Activated naive CD4-positive, alpha-beta T cell treated with anti-CD3 and anti-CD28 coated beads, Interleukin-2, amount 10 ng/mL, durations not matched to agents 7 days and 5 days (primary cell): ENCODE data around the gene ELMO1.

Experiments
- CTCF ChIA-PET: fragments of 350-600 bp; sonication (Branson Sonifier 250); formaldehyde crosslinking; loops from one replicate; lab custom pipeline; 2021; ENCODE audit warnings: antibody characterized with exemption; lab: Charles Lee
- DNase-seq: peaks from one replicate; pipeline ENCODE4 v3.0.0-alpha.2; 2020
- H3K27ac Mint-ChIP-seq: one replicate; pipeline ENCODE4 v1.8.0; 2021; ENCODE audit warnings: mild to moderate bottlenecking, moderate library complexity, mixed read lengths
- H3K27me3 Mint-ChIP-seq: one replicate; pipeline ENCODE4 v1.8.0; 2021; ENCODE audit warnings: mild to moderate bottlenecking, mixed read lengths
- H3K36me3 Mint-ChIP-seq: one replicate; pipeline ENCODE4 v1.8.0; 2021; ENCODE audit warnings: mixed read lengths
- H3K4me1 Mint-ChIP-seq: one replicate; pipeline ENCODE4 v1.8.0; 2021; ENCODE audit warnings: mixed read lengths
- H3K4me3 Mint-ChIP-seq: one replicate; pipeline ENCODE4 v1.8.0; 2021; ENCODE audit warnings: mild to moderate bottlenecking, moderate library complexity, mixed read lengths
- H3K9me3 Mint-ChIP-seq: one replicate; pipeline ENCODE4 v1.8.0; 2021; ENCODE audit warnings: mixed read lengths

The ELMO1 gene

GRCh38 chr7:37481722-37482288 is 33.1 kb upstream of the ELMO1 start:
- Mint-ChIP-seq H3K4me1 (no peaks in the 10 kb centered on the region), H3K36me3 (no peaks in the 10 kb centered on the region), H3K27me3 (peaks cover 7% of the 10 kb centered on the region), H3K27ac (no peak overlapping the region), H3K9me3 (no peaks in the 10 kb centered on the region), H3K4me3 (no peak overlapping the region)
- DNase-seq: no peak
- CTCF ChIA-PET: no interaction called here

- Mint-ChIP-seq H3K4me3 (no peak overlapping the region), H3K27ac (no peak overlapping the region), H3K36me3 (no peaks in the 10 kb centered on the region), H3K9me3 (no peaks in the 10 kb centered on the region), H3K4me1 (no peaks in the 10 kb centered on the region), H3K27me3 (peaks cover 13% of the 10 kb centered on the region)
- CTCF ChIA-PET: no interaction called here
- no peak for DNase-seq
Observed at GRCh38 chr7:37481154-37481553, 32.5 kb upstream of the ELMO1 start.

DNA sequence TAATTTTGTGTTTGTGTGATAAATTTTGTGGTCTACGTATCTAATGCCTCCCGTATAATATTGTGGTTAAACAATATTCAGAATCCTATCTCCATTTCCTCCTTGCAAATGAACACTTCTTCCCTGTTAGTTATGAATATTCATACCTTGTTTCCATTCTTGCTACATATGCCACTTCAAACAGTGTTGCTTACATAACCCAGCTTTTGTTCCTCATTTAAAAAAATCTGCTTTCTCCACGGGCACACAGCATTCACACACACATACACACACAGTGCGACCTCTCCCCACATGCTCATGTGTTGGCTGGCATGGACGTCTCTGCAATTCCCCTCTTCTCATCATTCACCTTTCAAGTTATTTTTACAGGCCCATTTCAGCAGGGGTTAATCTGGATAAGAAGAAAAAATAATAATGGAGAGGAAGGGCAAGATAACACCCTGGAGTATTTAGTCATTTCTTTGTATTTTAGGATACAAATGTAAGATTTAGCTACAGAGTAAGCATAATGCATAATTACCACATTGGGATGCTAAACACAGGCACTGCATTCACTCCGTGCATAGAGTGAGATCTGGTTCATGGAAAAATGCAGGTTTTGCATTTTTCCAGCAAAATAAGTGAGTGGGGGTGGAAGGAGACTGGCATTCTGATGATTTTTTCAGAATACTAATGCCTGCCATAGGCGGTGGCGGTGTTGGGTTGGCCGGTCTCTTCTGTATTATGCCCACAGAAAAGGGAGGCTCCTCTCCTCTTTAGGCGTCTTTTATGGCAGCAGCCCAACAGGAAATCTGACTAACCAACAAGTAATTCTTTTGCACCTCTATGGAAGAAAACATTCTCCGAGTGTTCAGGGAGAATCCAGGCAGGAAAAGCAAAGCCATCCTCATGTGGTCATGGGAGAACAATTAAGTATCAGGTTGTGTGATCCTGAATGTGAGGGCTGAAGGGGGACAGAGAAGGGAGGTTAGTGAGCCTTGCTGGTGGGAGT is 31.7 kb upstream of the ELMO1 start:
- Mint-ChIP-seq H3K27ac (no peak overlapping the region), H3K4me3 (no peak overlapping the region), H3K9me3 (no peaks in the 10 kb centered on the region), H3K4me1 (no peaks in the 10 kb centered on the region), H3K36me3 (no peaks in the 10 kb centered on the region), H3K27me3 (peaks cover 14% of the 10 kb centered on the region)
- CTCF ChIA-PET: no interaction called here
- DNase-seq: no peak

DNA sequence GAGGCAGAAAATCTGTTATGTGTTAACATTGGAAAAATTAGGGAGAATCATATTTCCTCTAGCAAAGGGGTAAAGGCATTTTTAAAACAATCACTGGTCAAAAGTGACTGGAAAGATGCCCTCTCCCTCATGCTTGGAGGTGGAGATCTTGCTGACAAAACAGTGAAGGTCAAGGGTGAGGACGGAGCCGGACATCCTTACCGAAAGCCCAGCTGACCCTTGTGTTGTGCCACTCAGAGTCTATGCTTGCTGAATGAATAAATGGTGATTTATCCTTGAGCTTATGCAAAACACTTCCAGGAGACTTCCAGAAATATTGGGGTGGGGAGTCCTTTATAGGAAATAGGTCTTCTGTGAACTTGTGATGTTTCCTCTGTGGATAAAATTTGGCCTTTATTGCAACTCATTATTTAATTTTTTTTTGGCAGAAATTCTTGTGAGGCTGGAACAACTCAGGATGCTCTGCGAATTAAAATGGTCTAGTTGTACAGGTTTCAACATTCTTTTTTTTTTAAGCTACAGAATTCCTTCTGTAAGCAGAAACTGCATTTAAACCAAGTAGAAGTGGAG is 28.3 kb upstream of the ELMO1 start:
- Mint-ChIP-seq H3K9me3 (no peaks in the 10 kb centered on the region), H3K27ac (no peak overlapping the region), H3K36me3 (no peaks in the 10 kb centered on the region), H3K4me1 (no peaks in the 10 kb centered on the region), H3K4me3 (no peak overlapping the region), H3K27me3 (peaks cover 20% of the 10 kb centered on the region)
- DNase-seq: no peak
- CTCF ChIA-PET: no interaction called here

- Mint-ChIP-seq H3K36me3 (no peaks in the 10 kb centered on the region), H3K27ac (no peak overlapping the region), H3K27me3 (peaks cover 20% of the 10 kb centered on the region), H3K4me1 (no peaks in the 10 kb centered on the region), H3K4me3 (no peak overlapping the region), H3K9me3 (no peaks in the 10 kb centered on the region)
- DNase-seq: no peak
- CTCF ChIA-PET: no interaction called here
Observed at GRCh38 chr7:37476428-37476827, 27.8 kb upstream of the ELMO1 start.

DNA sequence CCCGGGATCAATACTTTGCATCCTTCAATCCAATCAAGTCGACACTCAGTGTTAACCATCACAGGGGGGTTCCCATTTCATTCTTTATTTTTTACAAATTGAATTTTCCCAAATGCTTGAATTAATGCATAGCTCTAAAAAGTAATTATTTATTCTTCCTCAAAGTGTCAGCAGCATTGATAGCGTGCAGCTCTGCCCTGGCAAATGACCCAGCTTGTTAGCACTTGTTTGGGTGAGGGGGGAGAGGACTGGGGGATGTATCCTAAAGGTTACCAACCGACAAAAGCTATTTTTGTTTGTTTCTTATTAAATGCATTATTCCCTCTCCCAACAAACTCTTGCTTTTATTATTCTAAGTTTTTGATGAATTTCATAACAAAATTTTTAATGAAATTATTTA is 27.0 kb upstream of the ELMO1 start:
- H3K27ac Mint-ChIP-seq: no peak overlapping the region
- DNase-seq: no peak
- H3K36me3 Mint-ChIP-seq: no peaks in the 10 kb centered on the region
- H3K4me1 Mint-ChIP-seq: no peaks in the 10 kb centered on the region
- no peak overlapping the region for H3K4me3 Mint-ChIP-seq
- no peaks in the 10 kb centered on the region for H3K9me3 Mint-ChIP-seq
- CTCF ChIA-PET: no interaction called here
- peaks cover 20% of the 10 kb centered on the region for H3K27me3 Mint-ChIP-seq

- Mint-ChIP-seq H3K36me3 (no peaks in the 10 kb centered on the region), H3K9me3 (no peaks in the 10 kb centered on the region), H3K27ac (no peak overlapping the region), H3K27me3 (peaks cover 22% of the 10 kb centered on the region), H3K4me1 (no peaks in the 10 kb centered on the region), H3K4me3 (no peak overlapping the region)
- CTCF ChIA-PET: no interaction called here
- no peak for DNase-seq
Observed at GRCh38 chr7:37471619-37472018, 23.0 kb upstream of the ELMO1 start.

DNA sequence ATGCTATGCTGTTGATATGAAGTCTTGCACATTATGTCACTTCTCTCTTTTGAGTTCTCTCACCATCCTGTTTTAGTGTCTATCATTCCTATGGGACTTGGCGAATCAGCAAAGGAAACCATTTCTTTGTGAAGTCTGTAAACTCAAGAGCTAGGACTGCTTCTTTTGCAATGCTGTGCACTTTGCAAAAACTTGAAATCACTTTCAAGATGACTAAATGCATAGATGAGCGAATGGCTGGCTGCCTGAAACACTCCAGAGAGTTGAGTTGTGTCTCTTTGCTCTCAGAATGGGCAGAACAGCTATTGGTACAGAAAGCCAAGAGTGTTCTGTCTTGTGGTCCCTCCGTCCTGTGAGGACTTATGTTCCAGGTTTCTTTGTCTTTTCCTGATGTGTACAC is 18.3 kb upstream of the ELMO1 start:
- no peaks in the 10 kb centered on the region for H3K9me3 Mint-ChIP-seq
- no peaks in the 10 kb centered on the region for H3K4me1 Mint-ChIP-seq
- H3K27ac Mint-ChIP-seq: no peak overlapping the region
- H3K4me3 Mint-ChIP-seq: no peak overlapping the region
- no peak for DNase-seq
- H3K36me3 Mint-ChIP-seq: no peaks in the 10 kb centered on the region
- H3K27me3 Mint-ChIP-seq: peaks cover 12% of the 10 kb centered on the region
- CTCF ChIA-PET: interaction anchor here (1.4 kb wide), 1 partner anchor 12 kb away, joined by 3 read pairs; no protein-coding TSS in a partner anchor

- CTCF ChIA-PET: no interaction called here
- no peaks in the 10 kb centered on the region for H3K4me1 Mint-ChIP-seq
- peaks cover 16% of the 10 kb centered on the region for H3K27me3 Mint-ChIP-seq
- no peak for DNase-seq
- H3K4me3 Mint-ChIP-seq: no peak overlapping the region
- no peaks in the 10 kb centered on the region for H3K9me3 Mint-ChIP-seq
- H3K27ac Mint-ChIP-seq: no peak overlapping the region
- H3K36me3 Mint-ChIP-seq: no peaks in the 10 kb centered on the region
Observed at GRCh38 chr7:37462138-37462537, 13.5 kb upstream of the ELMO1 start.

GRCh38 chr7:37455081-37455480 is 6.4 kb upstream of the ELMO1 start:
- Mint-ChIP-seq H3K27me3 (peaks cover 20% of the 10 kb centered on the region), H3K4me1 (peaks cover 10% of the 10 kb centered on the region), H3K4me3 (no peak overlapping the region), H3K36me3 (no peaks in the 10 kb centered on the region), H3K27ac (no peak overlapping the region), H3K9me3 (peaks cover 5% of the 10 kb centered on the region)
- CTCF ChIA-PET: interaction anchor here (1.3 to 1.4 kb wide), 2 partner anchors 11 to 55 kb away, joined by 3 read pairs; no protein-coding TSS in a partner anchor
- no peak for DNase-seq

GRCh38 chr7:37452346-37452745 is 3.7 kb upstream of the ELMO1 start:
- Mint-ChIP-seq H3K36me3 (peaks cover 5% of the 10 kb centered on the region), H3K27ac (no peak overlapping the region), H3K9me3 (peaks cover 5% of the 10 kb centered on the region), H3K27me3 (peaks cover 19% of the 10 kb centered on the region), H3K4me3 (no peak overlapping the region), H3K4me1 (peaks cover 28% of the 10 kb centered on the region)
- DNase-seq: no peak
- CTCF ChIA-PET: no interaction called here

DNA sequence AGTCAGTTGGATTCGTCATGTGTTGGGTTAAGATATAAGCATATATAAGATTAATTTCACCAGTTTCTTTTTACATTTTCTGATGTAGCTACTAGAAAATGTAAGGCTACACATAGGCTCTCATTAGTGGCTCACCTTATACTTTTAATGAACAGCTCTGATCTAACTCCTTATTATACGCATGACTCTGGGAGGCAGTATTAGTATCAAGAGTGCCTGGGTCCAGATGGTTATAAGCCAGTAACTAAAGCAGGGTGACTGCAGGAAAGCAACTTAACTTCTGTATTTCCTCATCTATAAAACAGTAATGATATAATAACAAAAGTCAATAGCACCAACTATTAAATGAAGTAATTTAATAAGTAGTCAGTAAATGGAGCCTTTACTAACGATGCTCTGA is 1.4 kb upstream of the ELMO1 start:
- H3K27ac Mint-ChIP-seq: no peak overlapping the region
- H3K9me3 Mint-ChIP-seq: peaks cover 5% of the 10 kb centered on the region
- H3K27me3 Mint-ChIP-seq: peaks cover 19% of the 10 kb centered on the region
- H3K4me1 Mint-ChIP-seq: peaks cover 52% of the 10 kb centered on the region
- CTCF ChIA-PET: interaction anchor here (0.8 to 7.0 kb wide), 10 partner anchors 33 to 221 kb away, joined by 3 to 58 read pairs (median 6); no protein-coding TSS in a partner anchor
- DNase-seq: no peak
- peak overlapping the region; percentile 88 for H3K4me3 Mint-ChIP-seq
- peaks cover 14% of the 10 kb centered on the region for H3K36me3 Mint-ChIP-seq

- DNase-seq: no peak
- Mint-ChIP-seq H3K9me3 (peaks cover 5% of the 10 kb centered on the region), H3K27me3 (peaks cover 19% of the 10 kb centered on the region), H3K4me3 (peak overlapping the region; percentile 88), H3K4me1 (peaks cover 56% of the 10 kb centered on the region), H3K36me3 (peaks cover 18% of the 10 kb centered on the region), H3K27ac (peak overlapping the region; percentile 95)
- CTCF ChIA-PET: interaction anchor here (1.0 to 7.0 kb wide), 13 partner anchors 32 to 241 kb away, joined by 3 to 58 read pairs (median 5); no protein-coding TSS in a partner anchor
Observed at GRCh38 chr7:37449621-37450020, 957 bp upstream of the ELMO1 start.

DNA sequence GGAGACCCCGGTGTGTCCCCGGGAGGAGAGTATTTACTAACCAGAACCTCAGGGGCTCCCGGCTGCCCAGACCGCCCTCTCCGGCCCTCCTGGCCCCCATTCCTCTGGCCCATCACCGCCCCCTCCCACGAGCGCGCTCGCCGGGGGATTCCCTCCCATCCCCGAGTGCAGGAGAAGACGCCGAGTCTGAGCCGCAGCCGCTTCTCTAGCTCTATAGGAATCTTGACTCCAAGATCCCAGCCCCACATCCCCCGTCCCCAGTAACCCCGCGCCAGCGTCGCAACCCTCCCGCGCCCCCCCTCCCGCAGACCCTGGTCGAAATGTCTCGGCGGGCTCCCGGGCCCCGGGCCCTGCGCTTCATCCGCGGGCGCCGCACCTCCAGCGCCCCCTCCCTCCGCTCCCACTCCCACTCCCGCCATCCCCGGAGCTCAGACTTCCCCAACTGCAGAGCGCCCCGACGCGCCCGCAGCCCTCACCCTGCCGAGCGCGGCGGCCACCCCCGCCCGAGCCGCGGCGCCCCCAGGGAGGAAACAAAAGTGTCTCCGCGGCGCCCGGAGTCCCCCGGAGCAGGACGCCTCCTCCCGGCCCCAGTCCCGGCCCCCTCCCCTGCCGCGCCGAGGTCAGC is 541 bp downstream of the ELMO1 start:
- CTCF ChIA-PET: interaction anchor here (0.6 to 7.0 kb wide), 8 partner anchors 38 to 164 kb away, joined by 3 to 58 read pairs (median 8); no protein-coding TSS in a partner anchor
- peaks cover 66% of the 10 kb centered on the region for H3K4me1 Mint-ChIP-seq
- H3K36me3 Mint-ChIP-seq: peaks cover 30% of the 10 kb centered on the region
- H3K9me3 Mint-ChIP-seq: no peaks in the 10 kb centered on the region
- peak overlapping the region; percentile 88 for H3K4me3 Mint-ChIP-seq
- no peak for DNase-seq
- H3K27ac Mint-ChIP-seq: peak overlapping the region; percentile 95
- peaks cover 16% of the 10 kb centered on the region for H3K27me3 Mint-ChIP-seq
